NCI-H2029 treated with DMSO at 0.1 percent for 48 hours (cell line): ENCODE data around the gene GHR.
"Not testable (repeated sequence)": the region's sequence is repeated elsewhere in the genome, so short reads cannot be mapped to it uniquely, and the experiment has no call there.

Experiments
- DNase-seq: peaks from one replicate; lab custom pipeline; 2025; lab: John Stamatoyannopoulos, UW

Gene GHR

GRCh38 chr5:42569953-42570548 lies 146.8 kb downstream of the GHR start:
- DNase-seq: no peak

GRCh38 chr5:42570966-42571960 lies 148.0 kb downstream of the GHR start:
- DNase-seq: no peak

- DNase-seq: no peak
These were observed 149.1 kb downstream of the GHR start for GRCh38 chr5:42572313-42572712.

- DNase-seq: no peak
These were observed 150.1 kb downstream of the GHR start for GRCh38 chr5:42573386-42573785.

GRCh38 chr5:42575914-42576313 lies 152.7 kb downstream of the GHR start:
- not testable (repeated sequence) for DNase-seq

- DNase-seq: not testable (repeated sequence)
These were observed 155.7 kb downstream of the GHR start for GRCh38 chr5:42578901-42579300.

- no peak for DNase-seq
These were observed 156.1 kb downstream of the GHR start for GRCh38 chr5:42579320-42579719.

- no peak for DNase-seq
These were observed 158.6 kb downstream of the GHR start for GRCh38 chr5:42581845-42582244.

- DNase-seq: no peak
These were observed 159.5 kb downstream of the GHR start for GRCh38 chr5:42582723-42583122.

GRCh38 chr5:42583322-42583721 lies 160.1 kb downstream of the GHR start:
- DNase-seq: peak; percentile 28

GRCh38 chr5:42586625-42587024 lies 163.4 kb downstream of the GHR start:
- no peak for DNase-seq

- DNase-seq: no peak
These were observed 164.0 kb downstream of the GHR start for GRCh38 chr5:42587096-42587723.

- no peak for DNase-seq
These were observed 167.3 kb downstream of the GHR start for GRCh38 chr5:42590566-42590965.

- DNase-seq: no peak
These were observed 167.8 kb downstream of the GHR start for GRCh38 chr5:42591015-42591414.

GRCh38 chr5:42592401-42593140 lies 169.3 kb downstream of the GHR start:
- DNase-seq: no peak

GRCh38 chr5:42593591-42593990 lies 170.4 kb downstream of the GHR start:
- DNase-seq: no peak

GRCh38 chr5:42595597-42595996 lies 172.4 kb downstream of the GHR start:
- DNase-seq: peak; percentile 3

GRCh38 chr5:42596817-42597216 lies 173.6 kb downstream of the GHR start:
- DNase-seq: no peak

- no peak for DNase-seq
These were observed 174.2 kb downstream of the GHR start for GRCh38 chr5:42597318-42597937.

- DNase-seq: no peak
These were observed 175.1 kb downstream of the GHR start for GRCh38 chr5:42598311-42598710.

- DNase-seq: no peak
These were observed 175.9 kb downstream of the GHR start for GRCh38 chr5:42599106-42599505.

GRCh38 chr5:42600441-42600840 lies 177.2 kb downstream of the GHR start:
- no peak for DNase-seq
